ENCODE measurements around the gene TALDO1.
A peak's percentile ranks its signal among the peaks of the same experiment; 100 is the strongest.
"Not testable (repeated sequence)": the region's sequence is repeated elsewhere in the genome, so short reads cannot be mapped to it uniquely, and the experiment has no call there.

TALDO1 gene

DNA sequence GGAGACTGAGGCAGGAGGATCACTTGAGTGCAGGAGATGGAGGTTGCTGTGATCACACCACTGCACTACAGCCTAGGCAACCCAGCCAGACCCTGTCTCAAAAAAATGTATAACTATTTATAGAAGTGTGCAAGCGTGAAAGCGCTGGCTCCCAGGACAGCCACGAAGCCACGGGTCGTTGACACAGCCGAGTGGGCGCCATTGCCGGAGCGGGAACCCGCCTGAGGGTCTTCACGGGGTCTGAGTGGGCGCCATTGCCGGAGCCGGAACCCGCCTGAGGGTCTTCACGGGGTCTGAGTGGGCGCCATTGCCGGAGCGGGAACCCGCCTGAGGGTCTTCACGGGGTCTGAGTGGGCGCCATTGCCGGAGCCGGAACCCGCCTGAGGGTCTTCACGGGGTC is 12.7 kb upstream of the TALDO1 start:
- DNase-seq (ENCODE audit: low read depth in 1 of 2, low spot score in 1 of 2) = not testable (repeated sequence)

DNA sequence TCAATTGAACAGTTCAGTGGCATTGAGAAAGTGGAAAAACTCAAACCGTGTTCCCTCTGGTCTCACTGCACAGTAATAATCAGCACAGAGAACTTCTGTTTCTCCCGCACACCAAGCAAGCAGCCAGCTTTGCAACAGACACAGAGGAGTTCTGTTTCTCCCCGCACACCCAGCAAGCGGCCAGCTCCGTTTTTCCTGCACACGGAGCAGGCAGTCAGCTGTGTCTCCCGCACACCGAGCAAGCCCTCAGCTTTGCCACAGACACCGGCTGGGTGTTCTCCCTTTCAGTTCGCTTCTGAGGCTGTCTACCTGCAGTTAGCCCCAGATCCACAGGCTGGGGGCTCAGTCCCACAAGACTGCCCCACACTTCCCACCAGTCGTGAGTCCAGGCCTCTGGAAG is 9.9 kb upstream of the TALDO1 start:
- no peak for DNase-seq (ENCODE audit: low read depth in 1 of 2, low spot score in 1 of 2)

DNA sequence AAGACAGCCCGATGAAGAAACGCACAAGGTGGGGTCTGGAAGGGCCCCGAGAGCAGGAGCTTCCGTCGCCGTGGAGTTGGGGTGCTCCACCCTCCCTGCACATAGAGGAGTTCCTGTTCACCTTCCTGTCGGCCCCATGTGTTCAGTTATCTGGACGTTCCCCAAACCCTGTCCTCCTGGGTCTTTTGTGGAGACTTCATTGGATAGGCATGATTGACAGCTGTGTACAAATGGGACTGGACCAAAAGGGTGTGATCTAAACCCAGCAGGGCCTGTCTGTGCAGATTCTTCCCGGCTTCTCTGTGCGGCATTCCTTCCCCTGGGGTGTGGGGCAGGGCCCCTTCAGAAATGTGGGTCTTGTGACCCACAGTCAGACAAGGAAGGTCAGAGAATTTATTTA is 9.4 kb upstream of the TALDO1 start:
- not testable (repeated sequence) for DNase-seq (ENCODE audit: low read depth in 1 of 2, low spot score in 1 of 2)

DNA sequence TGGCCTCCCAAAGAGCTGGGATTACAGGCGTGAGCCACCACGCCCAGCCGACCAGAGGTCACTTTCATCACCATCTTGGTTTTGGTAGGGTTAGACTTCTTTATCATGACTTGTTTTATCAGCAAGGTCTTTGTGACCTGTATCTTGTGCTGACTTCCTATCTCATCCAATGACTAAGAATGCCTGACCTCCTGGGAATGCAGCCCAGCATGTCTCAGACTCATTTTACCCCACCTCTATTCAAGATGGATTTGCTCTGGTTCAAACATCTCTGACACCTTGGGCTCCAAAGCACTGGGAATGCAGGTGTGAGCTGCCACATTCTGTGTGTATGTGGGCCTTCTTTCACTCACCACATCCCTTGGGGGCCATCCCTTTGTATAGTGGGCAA is 5.1 kb upstream of the TALDO1 start:
- DNase-seq (ENCODE audit: low read depth in 1 of 2, low spot score in 1 of 2) = no peak

DNA sequence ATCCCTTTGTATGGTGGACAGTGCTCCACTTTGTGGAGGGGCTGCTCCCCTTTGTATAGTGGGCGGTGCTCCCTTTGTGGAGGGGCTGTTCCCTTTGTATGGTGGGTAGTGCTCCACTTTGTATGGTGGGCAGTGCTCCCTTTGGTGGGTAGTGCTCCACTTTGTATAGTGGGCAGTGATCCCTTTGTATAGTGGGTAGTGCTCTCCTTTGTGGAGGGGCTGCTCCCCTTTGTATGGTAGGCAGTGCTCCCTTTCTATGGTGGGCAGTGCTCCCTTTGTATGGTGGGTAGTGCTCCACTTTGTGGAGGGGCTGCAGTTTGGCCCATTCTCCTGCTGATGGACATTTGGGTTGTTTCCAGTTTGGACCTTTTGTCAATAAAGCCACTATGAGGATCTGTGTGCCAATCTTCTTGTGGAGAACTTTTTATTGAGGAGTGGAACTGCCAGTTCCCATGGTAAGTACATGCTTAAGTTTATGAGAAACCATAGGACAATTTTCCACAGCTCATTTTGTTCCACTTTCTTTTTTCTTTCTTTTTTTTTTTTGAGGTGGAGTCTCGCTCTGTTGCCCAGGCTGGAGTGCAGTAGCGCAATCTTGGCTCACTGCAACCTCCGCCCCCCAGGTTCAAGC is 4.6 kb upstream of the TALDO1 start:
- no peak for DNase-seq (ENCODE audit: low read depth in 1 of 2, low spot score in 1 of 2)

DNA sequence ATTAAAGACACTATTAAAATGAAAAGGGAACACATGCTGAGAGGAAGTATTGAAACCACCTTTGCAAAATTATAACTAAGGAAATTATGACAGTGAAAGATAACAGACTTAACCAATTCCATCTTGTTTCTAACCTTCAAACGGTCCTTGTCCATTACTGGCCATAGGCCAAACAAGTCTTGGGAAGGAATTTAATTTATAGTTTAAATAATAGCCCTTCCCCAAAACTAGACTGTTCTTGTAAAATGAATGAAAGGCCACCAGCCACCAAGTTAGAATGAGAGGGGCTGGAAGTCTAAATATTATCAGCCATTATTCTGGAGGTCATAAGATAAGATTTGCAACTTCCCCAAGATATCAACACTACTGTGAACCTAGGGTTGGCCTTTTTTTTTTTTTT is 1.8 kb upstream of the TALDO1 start:
- no peak for DNase-seq (ENCODE audit: low read depth in 1 of 2, low spot score in 1 of 2)

DNA sequence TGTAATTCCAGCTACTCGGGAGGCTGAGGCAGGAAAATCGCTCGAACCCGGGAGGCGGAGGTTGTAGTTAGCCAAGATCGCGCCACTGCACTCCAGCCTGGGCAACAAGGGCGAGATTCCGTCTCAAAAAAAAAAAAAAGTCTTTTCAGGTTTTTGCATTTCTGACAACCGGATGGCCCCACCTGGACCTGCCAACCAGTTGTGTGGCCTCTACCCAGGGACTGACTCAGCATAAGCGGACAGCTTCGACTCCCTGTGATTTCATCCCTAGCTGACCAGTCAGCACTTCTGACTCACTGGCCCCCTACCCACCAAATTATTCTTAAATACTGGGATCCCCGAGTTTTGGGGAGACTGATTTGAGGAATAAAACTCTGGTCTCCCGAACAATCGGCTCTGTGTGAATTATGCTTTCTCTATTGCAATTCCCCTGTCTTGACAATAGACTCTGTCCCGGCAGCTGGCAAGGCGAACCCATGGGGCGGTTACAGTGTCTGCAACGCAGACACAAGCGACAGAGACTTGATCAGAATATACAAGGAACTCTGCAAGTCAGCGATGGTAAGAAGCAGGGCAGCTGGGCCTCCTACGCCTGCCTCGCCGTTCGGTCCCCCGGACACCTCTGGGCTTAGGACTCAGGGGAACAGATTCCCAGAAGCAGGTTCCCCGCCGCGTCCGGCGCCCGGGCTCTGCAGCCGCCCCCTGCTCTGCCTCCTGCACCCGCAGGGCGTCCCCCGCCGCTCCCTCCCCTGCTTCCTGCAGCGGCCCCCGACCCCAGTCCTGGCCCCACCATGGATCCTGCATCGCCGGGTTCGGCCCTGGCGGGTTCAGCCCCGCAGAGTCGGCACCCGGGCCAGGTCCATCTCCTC is 741 bp upstream of the TALDO1 start:
- no peak for DNase-seq (ENCODE audit: low read depth in 1 of 2, low spot score in 1 of 2)

DNA sequence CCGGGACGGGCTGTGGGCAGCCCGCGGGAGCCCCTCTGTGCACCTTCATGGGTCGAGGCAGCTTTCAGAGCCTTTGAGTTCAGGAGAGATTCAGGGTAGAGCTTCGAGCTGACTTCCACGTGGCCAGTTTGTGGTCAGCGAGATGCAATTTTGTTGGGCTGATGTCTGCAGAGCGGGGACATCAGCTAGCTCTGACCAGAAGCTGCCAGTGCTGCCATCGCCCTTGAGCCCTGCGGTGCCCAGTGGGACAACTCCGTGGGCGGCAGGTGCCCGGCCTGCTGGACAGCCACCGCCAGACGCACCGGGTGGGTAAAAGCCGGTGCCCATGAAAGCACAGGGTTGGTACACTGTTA is 719 bp downstream of the TALDO1 start:
- no peak for DNase-seq (ENCODE audit: low read depth in 1 of 2, low spot score in 1 of 2)

DNA sequence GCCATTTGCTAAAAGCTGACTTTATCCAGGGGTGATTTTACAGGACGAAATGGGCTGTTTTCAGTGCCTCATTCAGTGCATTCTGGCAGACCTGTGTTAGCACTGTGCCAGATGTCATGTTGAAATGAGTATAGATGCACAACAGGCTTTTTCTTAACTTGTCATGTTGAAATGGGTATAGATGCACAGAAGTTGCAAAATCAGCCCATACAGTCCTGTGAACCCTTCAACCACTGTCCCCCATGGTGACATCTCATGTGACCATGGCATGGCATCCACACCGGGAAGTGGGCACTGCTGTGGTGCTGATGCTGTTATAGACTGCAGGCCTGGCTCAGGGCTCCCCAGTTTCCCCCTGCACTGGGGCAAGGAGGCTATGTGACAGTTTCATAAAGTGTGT is 2.5 kb downstream of the TALDO1 start:
- DNase-seq (ENCODE audit: low read depth in 1 of 2, low spot score in 1 of 2) = no peak

DNA sequence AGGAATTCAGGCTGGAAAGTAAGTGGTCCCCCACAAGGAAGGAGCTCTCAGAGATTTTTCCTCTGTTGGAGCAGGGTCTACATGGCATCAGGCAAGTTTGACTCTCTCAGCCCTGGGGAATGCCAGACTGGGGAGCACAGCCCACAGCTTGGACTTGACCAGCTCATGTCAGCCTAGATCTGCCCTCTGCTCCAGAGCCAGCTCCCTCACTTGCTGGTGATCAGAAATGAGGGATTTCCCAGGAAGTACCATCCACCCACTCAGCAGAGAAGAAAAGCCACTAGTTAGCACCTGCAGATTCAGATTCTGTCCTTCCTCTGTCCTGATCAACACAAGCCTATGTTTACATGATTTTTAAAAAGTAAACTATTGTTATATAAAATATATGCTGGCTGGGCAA is 13.0 kb downstream of the TALDO1 start:
- no peak for DNase-seq (ENCODE audit: low read depth in 1 of 2, low spot score in 1 of 2)

DNA sequence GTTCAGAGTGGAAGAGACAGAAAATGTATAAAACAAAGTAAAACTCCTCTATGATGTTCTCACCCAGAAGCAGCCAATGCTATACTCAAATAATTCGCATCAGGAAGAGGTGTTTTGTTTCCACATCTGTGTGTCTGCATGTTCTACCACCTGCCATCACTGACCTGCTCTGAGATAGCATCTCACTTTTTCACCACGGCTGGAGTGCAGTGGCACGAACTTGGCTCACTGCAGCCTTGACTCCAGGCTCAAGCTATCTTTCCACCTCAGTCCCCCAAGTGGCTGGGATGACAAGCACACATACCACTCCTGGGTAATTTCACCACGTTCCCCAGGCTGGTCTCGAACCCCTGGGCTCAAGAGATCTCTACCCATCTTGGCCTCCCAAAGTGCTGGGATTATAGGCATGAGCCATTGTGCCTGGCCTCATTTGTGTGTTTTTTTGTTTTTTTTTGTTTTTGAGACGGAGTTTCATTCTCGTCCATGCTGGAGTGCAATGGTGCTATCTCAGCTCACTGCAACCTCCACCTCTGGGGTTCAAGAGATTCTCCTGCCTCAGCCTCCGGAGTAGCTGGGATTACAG is 14.4 kb downstream of the TALDO1 start:
- DNase-seq (ENCODE audit: low read depth in 1 of 2, low spot score in 1 of 2) = no peak

DNA sequence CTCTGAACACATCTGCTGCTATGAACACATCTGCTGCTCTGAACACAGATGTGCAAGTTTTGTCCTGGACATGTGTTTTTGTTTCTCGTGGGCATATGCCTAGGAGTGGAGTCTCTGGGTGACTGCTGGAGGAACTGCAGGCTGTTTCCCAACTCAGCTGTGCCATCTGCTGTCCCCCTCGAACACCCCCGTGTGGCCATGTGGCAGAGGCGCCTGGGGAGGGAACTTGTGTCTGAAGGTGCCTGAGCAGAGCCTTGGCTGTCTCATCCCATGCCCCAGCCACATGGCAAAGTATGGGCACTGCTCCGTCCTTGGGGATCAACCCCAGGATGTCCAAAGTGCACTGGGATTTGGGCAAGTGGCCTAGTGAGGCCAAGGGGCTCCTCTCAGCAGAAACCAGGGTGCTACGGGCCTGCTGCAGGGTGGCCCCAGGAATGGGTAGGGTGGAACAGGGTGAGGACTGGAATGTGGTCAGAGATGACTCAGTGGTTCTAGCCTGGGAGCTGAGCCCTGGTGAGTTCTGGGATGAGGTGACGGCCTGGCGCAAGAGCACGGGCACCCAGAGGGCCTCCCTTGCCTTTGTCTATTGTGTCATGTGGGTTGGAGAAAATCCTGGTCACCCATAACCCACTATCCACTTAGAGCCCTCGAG is 15.3 kb downstream of the TALDO1 start:
- DNase-seq (ENCODE audit: low read depth in 1 of 2, low spot score in 1 of 2) = no peak

DNA sequence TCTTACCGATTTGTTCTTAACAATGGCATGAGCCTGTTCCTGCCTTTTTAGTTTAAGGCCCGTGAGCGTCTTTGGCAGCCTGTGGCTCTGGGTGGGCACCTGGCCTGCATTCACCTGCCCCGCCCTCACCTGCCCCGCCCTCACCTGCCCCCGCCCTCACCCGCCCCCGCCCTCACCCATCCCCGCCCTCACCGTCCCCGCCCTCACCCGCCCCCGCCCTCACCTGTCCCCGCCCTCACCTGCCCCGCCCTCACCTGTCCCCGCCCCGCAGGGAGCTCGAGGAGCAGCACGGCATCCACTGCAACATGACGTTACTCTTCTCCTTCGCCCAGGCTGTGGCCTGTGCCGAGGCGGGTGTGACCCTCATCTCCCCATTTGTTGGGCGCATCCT is 15.8 kb downstream of the TALDO1 start:
- DNase-seq (ENCODE audit: low read depth in 1 of 2, low spot score in 1 of 2) = no peak

DNA sequence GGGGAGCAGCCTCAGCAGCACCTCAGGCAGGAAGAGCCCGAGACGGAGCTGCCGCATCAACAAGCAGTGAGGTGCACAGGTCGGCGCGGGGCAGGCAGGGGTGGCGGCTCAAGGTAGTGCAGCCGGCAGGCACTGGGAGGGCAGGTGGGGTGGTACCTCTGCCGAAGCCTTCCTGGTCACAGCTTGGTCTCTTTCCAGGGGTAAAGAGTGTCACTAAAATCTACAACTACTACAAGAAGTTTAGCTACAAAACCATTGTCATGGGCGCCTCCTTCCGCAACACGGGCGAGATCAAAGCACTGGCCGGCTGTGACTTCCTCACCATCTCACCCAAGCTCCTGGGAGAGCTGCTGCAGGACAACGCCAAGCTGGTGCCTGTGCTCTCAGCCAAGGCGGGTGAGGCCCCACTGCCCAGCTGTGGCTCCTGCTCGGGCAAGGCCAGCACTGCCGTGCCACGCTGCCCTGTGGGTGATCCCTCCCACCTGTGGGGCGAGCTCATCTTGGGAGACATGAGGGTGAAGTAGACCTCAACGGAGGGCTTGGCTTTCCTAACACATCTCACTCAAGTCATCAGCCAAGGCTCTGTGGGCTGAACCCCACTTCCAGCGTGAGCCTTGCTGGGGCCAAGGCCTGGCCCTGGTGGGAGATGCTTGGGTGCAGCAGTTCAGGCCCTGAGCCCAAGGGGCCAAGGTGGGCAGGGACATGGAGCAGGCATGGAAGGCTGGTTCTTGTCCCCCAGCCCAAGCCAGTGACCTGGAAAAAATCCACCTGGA is 16.5 kb downstream of the TALDO1 start:
- no peak for DNase-seq (ENCODE audit: low read depth in 1 of 2, low spot score in 1 of 2)

DNA sequence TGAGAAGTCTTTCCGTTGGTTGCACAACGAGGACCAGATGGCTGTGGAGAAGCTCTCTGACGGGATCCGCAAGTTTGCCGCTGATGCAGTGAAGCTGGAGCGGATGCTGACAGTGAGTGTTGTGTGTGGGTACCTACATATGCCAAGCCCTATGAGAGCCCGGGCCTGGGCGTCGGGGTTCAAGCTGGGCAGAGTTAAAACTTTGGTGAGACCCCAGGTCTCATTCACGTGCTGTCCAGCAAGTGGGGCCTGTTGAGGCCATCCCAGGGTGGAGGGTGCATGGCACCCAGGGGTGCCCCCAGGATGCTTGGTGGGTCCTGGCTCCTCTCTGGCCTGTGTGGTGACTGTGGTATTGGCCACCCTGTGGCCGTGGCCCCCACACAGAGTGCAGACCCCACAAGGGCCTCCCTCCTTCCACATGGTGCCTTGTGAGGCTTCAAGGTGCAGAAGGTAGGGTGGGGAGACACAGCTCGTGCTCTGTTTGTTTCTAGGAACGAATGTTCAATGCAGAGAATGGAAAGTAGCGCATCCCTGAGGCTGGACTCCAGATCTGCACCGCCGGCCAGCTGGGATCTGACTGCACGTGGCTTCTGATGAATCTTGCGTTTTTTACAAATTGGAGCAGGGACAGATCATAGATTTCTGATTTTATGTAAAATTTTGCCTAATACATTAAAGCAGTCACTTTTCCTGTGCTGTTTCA is 17.2 kb downstream of the TALDO1 start:
- no peak for DNase-seq (ENCODE audit: low read depth in 1 of 2, low spot score in 1 of 2)

DNA sequence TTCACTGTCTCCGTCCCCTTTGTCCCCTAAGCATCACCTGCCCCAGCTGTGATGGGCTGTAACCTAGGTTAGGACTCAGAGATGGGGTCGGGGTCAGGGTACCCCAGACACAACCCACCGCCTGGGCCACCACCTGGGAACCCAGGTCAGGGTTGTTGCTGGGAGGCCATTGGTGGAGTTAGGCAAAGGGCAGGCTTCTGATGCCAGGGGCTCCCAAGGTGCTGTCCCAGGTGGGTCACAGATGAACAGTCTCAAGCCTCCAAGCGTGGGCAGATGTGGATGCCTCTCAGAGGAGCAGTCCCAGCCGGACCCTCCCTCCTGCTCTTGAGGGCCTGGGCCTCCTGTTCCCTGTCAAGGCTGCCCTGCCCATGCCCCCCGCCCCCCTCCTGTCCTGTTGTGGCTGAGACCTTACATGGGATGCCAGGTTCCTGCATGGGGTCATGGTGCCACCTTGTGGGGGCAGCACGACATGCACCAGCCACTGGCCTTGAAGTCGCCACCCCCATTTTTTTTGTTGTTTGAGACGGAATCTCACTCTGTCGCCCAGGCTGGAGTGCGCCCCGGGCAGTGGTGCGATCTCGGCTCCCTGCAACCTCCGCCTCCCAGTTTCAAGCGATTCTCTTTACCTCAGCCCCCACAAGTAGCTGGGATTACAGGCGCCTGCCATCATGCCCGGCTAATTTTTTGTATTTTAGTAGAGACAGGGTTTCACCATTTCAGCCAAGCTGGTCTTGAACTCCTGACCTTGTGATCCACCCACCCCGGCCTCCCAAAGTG is 17.9 kb downstream of the TALDO1 start:
- peak; percentile 32 to 47 for DNase-seq (ENCODE audit: low read depth in 1 of 2, low spot score in 1 of 2)

DNA sequence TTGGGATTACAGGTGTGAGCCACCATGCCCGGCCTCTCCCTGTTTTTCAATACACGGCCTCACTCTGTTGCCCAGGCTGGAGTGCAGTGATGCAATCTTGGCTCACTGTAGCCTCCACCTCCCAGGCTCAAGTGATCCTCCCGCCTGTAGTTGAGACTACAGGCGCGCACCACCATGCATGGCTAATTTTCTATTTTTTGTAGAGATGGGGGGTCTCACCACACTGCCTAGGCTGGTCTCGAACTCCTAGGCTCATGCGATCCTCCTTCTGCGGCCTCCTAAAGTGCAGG is 18.5 kb downstream of the TALDO1 start:
- no peak for DNase-seq (ENCODE audit: low read depth in 1 of 2, low spot score in 1 of 2)

DNA sequence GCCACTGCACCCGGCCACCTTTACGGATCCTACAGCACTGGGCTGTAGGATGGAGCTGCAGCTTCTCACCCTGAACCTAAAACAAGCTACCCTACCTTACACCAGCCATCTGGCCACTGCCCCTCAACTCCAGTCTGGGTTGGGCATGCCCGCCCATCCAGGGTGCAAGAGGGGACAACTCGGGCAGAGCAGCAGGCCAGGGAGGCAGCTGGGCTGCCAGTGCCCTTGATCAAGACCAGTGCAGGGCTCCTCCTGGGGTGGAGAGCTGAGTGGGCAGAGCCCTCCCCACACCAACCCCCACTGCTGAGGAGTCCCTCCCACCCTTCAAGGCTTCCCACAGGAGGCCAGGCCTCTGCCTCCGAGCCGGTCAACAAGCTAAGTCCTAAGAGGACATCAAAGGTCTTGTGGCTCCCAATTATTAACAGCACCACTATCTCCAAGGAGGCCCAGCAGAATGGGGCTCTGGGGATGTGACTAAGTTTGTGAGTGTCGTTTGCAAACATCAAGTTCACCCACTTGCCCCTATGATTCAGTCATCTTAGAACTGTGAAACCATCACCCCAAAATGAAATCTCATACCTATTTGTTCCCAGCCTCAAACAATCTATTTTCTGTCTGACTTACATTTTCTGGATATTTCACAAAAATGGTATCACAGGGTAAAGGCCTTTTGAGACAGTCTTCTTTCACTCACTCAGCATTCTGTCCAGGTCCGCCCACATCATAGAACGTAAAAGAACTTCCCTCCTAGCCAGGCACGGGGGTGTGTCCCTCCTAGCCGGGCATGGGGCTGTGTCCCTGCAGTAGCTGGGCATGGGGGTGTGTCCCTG is 19.1 kb downstream of the TALDO1 start:
- no peak for DNase-seq (ENCODE audit: low read depth in 1 of 2, low spot score in 1 of 2)

DNA sequence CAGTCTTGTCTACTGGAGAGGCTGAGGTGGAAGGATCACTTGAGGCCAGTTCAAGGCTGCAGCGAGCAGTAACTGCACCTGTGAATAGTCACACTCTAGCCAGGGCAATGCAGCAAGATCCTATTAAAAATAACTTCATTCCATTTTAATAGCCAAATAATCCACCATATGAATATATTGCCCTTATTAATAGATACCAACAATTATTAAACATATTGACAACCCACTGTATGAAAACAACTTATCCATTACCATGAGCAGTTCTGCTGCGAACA is 19.6 kb downstream of the TALDO1 start:
- no peak for DNase-seq (ENCODE audit: low read depth in 1 of 2, low spot score in 1 of 2)

DNA sequence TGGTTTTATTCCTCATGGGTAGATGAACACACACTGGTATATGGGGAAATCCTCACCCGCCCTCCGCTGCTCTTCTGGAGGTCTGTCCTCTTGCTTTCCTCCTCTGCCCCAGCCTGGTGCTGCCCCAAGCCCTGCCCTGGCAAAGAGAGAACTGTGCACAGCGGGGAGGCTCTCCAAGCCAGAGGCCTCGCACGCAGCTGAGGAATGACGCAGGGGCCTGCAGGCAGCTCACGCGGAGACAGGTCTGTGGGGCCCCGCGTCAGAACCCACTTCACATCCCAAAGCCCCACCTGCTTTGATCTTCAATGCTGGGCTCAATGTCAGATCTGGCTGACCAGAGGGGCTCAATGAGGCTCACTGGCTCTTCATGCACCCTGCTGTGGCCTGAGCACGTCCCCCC is 20.0 kb downstream of the TALDO1 start:
- no peak for DNase-seq (ENCODE audit: low read depth in 1 of 2, low spot score in 1 of 2)
